ENCODE results near the gene ACCS.
A peak's percentile ranks its signal among the peaks of the same experiment; 100 is the strongest.

The ACCS gene

GRCh38 chr11:44037658-44037998 is 28.4 kb upstream of the ACCS start:
- no peak for DNase-seq (ENCODE audit: low read depth)

- no peak for DNase-seq (ENCODE audit: low read depth)
These were observed 22.9 kb upstream of the ACCS start for GRCh38 chr11:44043157-44043556.

- DNase-seq (ENCODE audit: low read depth): no peak
These were observed 19.9 kb upstream of the ACCS start for GRCh38 chr11:44046182-44046581.

- no peak for DNase-seq (ENCODE audit: low read depth)
These were observed 18.8 kb upstream of the ACCS start for GRCh38 chr11:44047298-44047697.

GRCh38 chr11:44047931-44048431 is 18.1 kb upstream of the ACCS start, which contains the start of gene ACCSL:
ACCSL (plus strand) TSS chr11:44047981; CDS start chr11:44048037, 56 bp downstream.
- no peak for DNase-seq (ENCODE audit: low read depth)

GRCh38 chr11:44049832-44050231 is 16.2 kb upstream of the ACCS start:
- DNase-seq (ENCODE audit: low read depth): no peak

- no peak for DNase-seq (ENCODE audit: low read depth)
These were observed 14.9 kb upstream of the ACCS start for GRCh38 chr11:44051171-44051570.

GRCh38 chr11:44057340-44057739 is 8.7 kb upstream of the ACCS start:
- no peak for DNase-seq (ENCODE audit: low read depth)

GRCh38 chr11:44058275-44058674 is 7.8 kb upstream of the ACCS start:
- no peak for DNase-seq (ENCODE audit: low read depth)

- DNase-seq (ENCODE audit: low read depth): no peak
These were observed 859 bp upstream of the ACCS start for GRCh38 chr11:44065161-44065661.

GRCh38 chr11:44066732-44067141 is 667 bp downstream of the ACCS start:
- DNase-seq (ENCODE audit: low read depth): peak; percentile 47

- DNase-seq (ENCODE audit: low read depth): no peak
These were observed 1.2 kb downstream of the ACCS start for GRCh38 chr11:44067266-44067665.

GRCh38 chr11:44068180-44068579 is 2.1 kb downstream of the ACCS start:
- no peak for DNase-seq (ENCODE audit: low read depth)

GRCh38 chr11:44071157-44071556 is 5.1 kb downstream of the ACCS start:
- DNase-seq (ENCODE audit: low read depth): no peak

GRCh38 chr11:44072757-44073658 is 6.9 kb downstream of the ACCS start:
- DNase-seq (ENCODE audit: low read depth): no peak

GRCh38 chr11:44078794-44079193 is 12.7 kb downstream of the ACCS start:
- DNase-seq (ENCODE audit: low read depth): no peak

- DNase-seq (ENCODE audit: low read depth): no peak
These were observed 13.3 kb downstream of the ACCS start for GRCh38 chr11:44079376-44079775.

- no peak for DNase-seq (ENCODE audit: low read depth)
These were observed 14.9 kb downstream of the ACCS start for GRCh38 chr11:44080951-44081350.

- DNase-seq (ENCODE audit: low read depth): no peak
These were observed 16.6 kb downstream of the ACCS start for GRCh38 chr11:44082645-44083044.

- no peak for DNase-seq (ENCODE audit: low read depth)
These were observed 17.4 kb downstream of the ACCS start for GRCh38 chr11:44083433-44083832.

- DNase-seq (ENCODE audit: low read depth): no peak
These were observed 17.8 kb downstream of the ACCS start for GRCh38 chr11:44083906-44084305.

- no peak for DNase-seq (ENCODE audit: low read depth)
These were observed 19.3 kb downstream of the ACCS start for GRCh38 chr11:44085330-44085729.

- no peak for DNase-seq (ENCODE audit: low read depth)
These were observed 22.3 kb downstream of the ACCS start for GRCh38 chr11:44088377-44088776.

GRCh38 chr11:44088871-44089270 is 22.8 kb downstream of the ACCS start:
- DNase-seq (ENCODE audit: low read depth): no peak
